HG03159 (cell line): ENCODE results near the gene RBL2.

Source experiments
- ATAC-seq: cut with Tn5 transposase; IDR thresholded peaks from one replicate; pipeline ENCODE4 v1.9.1; 2021; ENCODE audit warnings: mild to moderate bottlenecking, moderate library complexity; ENCODE audit not compliant: unreplicated experiment

Gene RBL2

DNA sequence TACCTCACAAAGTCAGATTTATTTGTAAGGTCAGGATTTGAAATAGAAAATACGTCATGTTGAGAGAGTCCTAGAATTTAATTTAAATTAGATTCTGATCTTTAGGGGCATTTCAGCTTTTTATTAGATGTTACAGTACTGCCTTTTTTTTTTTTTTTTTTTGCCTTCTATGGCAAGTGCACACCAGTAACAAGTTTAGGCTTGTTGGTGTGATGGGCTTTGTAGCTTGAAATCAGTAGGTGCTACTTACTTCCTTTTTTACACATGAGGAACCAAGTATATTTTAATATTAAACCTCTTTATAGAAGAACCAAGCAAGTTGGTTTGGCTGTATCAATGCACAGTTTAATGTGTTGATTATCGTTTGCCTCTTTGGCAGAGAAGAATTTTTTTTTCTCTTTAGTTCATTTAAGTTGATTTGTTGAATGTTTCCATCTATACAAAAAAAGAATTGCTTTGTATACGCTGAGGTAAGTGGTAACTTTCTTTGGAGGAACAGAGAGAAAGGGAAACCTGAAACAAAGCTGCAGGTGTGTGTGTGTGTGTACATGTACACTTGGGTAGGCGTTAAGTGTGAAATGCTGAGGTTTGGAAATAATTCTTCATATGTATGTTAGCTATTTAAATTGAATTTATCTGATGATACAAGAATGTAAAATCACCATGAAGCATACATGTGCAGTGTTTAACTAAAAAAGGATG is 15.7 kb downstream of the RBL2 start:
- ATAC-seq, result no peak

DNA sequence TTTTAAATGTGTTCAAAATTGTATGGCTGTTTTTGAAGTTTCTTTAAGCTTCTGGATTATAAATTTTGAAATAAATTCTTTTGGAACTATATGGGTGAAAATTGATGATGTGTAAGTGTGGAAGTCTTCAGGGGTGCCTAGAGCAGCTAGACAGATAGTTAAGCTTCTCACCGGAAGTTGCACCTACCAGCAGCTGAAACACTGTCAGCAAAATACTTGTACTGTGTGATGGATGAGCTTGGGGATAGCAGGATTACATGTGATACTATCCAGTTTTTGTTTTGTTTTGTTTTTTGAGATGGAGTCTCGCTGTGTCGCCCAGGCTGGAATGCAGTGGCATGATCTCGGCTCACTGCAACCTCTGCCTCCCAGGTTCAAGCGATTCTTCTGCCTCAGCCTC is 19.7 kb downstream of the RBL2 start:
- no peak for ATAC-seq

DNA sequence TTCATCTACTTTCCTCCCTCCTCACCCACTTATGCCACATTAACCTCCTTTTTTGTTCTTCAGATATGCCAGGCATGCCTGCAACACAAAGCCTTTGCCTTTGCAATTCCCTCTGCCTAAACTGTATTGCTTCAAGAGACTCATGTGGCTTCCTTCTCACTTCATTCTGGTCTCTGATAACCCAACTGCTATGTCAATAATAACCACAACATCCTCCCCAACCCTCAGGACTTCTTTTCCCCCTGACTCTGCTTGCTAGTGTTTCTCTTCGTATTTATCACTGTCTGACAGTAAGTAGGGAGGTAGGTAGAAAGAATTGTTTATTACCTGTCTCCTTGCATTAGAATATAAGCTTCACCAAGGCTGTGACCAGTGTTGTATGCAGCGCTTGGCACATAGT is 22.4 kb downstream of the RBL2 start:
- no peak for ATAC-seq

DNA sequence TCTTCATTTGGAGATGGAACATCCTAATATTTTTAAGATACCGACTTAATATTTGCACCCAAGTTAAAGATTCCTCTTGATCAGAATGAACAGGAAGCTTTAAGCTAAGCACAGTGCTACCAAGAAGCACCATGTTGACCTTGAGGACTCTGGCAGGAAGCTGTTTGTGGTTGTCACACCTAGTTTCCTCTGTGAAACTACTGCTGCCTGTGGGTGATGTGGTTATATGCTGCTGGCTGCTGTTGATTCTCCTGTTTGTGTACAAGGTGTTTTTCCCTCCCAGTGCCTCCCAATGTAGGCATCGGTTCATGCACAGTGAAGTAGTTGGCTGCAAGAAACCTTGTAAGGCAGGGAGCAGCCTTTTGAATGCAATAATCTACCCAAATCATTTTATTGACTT is 23.4 kb downstream of the RBL2 start:
- ATAC-seq, result peak; percentile 100

DNA sequence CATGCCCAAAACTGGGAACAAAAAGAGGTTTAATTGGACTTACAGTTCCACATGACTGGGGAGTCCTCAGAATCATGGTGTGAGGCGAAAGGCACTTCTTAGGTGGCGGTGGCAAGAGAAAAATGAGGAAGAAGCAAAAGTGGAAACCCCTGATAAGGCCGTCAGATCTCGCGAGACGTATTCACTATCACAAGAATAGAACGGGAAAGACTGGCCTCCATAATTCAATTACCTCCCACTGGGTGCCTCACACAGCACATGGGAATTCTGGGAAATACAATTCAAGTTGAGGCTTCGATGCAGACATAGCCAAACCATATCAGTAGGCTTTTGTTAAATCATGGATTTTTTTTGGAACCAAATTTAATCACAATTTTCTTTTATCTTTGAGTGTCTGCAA is 24.4 kb downstream of the RBL2 start:
- no peak for ATAC-seq

DNA sequence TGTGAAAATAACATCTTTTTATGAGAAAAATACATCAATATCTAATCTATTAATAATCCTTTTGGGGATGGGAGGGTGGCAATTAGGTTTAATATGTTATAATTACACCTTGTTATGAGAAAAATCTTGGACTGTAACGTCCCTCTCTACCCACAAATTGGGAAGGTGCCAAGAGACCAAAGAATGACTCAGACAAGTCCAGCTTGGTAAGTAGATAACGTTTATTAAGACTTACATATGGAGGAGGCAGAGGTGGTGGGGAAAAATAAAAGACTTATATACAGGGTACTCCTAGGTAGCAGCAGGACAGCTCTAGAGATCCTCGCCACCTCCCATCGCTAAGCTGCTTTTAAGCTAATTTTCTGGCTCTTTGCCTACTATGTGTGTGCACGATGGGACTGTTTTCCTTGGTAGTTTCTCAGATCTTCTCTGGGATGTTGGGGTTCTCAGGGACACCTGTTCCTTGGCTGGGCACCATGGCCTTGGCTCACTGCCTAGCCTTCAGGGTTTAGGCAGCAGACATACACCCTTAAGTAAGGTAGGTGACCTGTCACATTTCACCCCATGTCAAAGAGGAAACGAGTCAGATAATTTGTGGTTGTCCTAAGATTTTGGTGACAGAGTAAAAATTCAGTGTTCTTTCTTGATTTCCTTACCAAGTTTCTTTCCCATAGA is 31.5 kb downstream of the RBL2 start:
- no peak for ATAC-seq

DNA sequence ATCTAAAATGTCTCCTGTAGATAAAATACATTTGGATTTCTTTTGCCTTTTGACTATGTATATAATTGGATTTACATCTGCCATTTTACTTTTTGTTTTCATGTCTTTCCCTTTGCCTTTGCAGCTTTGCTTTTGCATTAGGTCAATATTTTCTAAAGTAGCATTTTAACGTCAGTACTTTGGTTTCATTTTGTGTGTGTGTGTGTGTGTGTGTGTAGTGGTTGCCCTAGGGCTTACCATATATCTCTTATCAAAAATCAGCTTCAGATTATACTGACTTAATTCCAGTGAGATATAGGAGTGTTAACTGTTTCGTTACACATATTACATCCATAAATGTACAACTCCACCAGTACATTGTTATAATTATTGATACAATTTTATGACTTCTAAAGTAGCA is 42.6 kb downstream of the RBL2 start:
- no peak for ATAC-seq

DNA sequence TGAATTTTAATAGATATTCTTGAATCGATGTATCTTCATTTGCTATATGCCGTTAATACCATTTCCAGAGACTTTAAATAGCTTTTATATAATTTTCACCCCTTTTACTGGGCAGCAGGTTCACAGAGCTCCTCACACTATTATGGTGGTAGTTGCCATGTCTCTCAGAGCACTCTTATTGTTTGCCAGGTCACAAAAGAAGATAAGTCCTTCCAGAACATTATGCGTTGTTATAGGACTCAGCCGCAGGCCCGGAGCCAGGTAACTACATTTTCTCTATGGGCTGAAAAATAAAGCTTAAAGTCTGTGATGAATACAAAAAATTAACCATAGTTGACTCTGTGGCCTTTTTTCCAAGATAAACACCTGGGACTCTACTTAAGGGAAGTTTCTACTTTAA is 44.7 kb downstream of the RBL2 start:
- ATAC-seq, result no peak

DNA sequence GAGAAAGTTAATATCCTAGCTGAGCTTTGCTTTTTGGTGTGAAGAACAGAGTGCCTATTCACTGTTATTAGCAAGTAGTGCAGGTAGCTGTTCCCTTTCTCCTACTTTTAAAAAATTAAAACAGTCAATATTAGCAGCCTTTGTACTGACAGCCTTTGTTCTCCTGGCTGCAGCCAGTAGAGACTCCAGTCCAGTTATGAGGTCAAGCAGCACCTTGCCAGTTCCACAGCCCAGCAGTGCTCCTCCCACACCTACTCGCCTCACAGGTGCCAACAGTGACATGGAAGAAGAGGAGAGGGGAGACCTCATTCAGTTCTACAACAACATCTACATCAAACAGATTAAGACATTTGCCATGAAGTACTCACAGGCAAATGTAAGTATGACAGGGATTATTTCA is 46.1 kb downstream of the RBL2 start:
- ATAC-seq, result no peak

DNA sequence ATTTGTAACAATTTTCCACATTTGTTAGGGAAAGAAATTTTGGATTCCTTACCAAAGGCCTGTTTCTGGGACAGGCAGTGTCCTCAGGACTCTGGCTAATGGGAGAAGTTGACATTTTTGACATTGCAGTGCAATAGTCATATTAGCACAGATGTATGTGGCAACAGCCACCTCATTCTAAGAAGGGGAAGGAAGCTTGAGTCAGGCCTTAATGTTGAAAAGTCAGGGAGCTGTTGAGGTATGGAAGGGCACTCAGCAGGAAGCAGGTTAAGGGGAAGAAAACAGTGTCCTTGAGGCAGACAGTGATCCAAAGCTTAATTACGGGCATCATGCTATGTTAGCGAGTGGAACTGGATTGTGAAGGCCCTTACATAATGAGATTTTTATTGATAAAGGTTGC is 47.9 kb downstream of the RBL2 start:
- ATAC-seq, result no peak

DNA sequence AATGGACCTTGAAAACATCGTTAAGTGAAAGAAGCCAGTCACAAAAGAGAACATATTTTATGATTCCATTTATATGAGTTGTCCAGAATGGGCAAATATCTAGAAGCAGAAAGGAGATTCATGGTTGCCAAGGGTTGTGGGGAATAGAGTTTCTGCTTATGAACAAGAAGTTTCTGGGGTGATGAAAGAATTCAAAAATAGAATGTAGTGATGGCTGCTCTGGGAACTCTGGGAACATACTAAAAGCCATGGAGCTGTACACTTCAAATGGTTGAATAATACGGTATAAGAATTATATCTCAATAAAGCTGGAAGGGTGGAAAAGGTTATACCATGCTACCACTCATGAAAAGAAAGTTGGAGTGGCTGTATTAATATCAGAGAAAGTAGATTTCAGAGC is 50.3 kb downstream of the RBL2 start:
- no peak for ATAC-seq

DNA sequence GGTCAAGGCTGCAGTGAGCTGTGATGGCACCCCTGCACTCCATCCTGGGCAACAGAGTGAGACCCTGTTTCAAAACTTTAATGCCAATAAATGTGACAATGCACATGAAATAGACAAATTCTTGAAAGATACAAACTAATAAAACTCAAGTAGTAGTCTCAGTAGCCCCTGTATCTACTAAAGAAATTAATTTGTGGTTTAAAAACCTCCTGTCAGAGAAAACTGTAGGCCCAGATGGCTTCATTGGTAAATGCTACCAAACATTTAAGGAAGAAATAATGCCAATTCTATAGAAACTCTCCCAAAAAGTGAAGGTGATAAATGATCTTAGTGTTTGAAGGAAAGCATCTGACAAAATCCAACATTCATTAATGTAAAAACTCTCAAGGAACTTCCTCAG is 52.0 kb downstream of the RBL2 start:
- ATAC-seq, result no peak

DNA sequence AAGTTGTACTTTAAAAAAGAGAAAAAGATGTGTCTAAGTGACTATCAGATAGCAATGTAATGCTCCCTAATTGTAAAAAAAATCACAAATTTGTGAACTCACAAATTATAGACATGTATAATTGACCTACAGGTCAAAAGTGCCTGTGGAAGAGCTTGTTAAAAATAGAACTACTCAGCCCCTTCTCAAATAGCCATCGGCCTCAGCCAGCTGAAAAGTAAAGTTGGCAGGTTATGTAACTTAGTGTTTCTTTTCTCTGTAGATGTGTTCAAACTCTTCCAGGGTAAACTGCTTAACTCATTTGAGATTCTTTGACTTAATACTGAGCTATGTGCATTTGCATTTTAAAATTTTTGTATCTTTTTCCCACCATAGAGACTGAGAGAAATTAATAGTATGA is 55.5 kb downstream of the RBL2 start:
- no peak for ATAC-seq

DNA sequence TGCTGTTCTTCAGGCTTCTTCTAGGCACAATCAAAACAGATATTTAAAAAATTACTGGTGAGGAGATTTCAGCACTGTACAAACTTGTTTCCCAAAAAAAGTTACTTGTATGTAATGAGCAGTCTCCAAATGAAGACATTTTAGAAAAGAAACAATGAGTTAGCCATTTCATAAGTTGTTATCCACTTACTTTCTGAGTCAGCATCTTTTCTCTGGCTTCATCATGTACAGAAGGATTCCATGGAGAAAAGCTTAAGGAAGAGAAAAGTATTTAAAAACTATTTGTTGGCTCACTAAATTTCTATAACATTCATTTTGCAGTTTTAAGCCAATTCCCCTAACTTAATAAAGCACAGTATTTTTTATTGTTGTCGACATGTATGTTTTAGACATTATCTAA is 58.2 kb downstream of the RBL2 start:
- ATAC-seq, result no peak

DNA sequence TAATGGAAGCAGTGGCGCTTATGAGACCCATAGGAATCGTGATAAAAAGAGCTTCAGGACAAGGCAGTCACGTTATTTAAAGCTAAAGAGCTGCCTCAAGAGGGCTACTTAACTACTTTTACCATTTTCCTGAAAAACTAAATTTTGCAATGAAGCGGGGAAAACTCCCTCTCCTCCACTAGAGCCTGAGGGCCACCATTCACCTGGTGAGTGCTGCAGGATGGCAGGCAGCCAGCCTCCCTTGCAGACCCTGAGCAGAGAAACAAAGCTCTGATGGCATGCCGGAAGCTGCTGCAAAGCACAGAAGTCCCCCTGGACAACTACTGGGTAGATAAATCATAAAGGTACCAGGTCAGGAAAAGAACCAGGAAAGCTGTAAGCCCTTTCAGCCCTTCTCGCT is 60.4 kb downstream of the RBL2 start:
- no peak for ATAC-seq

DNA sequence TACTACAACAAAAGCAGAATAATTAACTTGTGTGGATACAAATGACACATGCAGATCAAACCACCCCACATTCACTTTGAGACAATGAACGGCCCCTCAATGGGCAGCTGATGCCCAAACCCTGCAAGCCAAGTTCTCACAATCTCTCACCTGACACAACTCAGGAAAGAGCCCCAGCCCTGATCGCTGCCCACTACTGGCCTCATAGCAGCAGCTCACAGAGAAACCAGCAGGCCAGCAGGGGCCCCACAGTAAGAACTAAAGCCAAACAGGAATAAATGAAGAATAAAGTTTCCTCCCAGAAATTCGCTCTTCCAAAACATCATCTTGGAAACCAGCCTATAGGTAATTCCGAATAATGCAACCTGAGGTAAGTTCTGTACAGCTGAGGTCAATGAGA is 61.1 kb downstream of the RBL2 start:
- no peak for ATAC-seq

DNA sequence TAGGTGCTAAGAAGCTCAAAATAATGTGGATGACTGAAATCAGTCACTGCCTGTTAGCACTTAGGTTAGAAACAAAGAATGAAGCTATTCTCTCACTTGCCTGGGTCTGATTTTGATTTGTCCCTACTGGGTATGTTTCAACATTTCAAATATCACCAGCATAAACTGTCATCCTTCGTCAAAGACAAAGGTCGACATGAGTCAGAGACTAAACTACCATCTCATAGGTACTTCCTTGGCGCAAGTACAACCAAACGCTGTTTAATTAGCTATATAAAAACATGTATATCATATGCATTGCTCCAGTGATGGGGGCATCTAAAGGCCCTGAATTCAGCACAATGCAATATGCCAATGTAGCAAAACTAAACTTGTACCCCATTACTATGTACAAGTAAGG is 64.7 kb downstream of the RBL2 start:
- no peak for ATAC-seq

DNA sequence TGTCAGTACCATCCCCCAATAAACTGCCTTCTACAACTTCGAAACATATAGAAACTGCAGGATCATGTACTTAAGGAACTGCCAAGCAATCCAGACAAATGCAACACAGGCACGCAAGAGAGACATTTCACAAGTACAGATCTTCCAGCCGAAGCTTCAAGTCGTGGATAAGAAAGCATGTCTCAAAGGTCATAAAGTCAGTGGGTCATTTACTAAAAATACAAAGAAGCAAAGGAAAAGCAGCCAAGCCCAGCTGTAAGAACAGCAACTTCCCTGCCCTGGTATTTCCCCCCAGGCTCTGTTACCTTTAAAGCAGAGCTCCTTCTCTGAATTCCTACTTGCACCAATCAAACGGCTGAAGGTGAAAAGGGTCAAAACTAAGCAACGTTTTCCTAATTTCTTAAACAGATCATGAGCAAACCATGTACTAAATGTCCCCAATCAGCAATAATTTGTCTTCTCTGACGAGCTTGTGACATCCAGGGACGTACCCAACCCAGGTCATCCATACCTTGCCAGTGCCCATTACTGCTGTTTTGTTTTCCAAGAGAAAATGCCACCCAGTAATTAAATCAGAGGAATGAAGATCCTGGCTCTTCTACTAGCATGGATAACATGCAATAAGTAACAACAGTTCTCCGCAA is 67.1 kb downstream of the RBL2 start:
- ATAC-seq, result no peak

DNA sequence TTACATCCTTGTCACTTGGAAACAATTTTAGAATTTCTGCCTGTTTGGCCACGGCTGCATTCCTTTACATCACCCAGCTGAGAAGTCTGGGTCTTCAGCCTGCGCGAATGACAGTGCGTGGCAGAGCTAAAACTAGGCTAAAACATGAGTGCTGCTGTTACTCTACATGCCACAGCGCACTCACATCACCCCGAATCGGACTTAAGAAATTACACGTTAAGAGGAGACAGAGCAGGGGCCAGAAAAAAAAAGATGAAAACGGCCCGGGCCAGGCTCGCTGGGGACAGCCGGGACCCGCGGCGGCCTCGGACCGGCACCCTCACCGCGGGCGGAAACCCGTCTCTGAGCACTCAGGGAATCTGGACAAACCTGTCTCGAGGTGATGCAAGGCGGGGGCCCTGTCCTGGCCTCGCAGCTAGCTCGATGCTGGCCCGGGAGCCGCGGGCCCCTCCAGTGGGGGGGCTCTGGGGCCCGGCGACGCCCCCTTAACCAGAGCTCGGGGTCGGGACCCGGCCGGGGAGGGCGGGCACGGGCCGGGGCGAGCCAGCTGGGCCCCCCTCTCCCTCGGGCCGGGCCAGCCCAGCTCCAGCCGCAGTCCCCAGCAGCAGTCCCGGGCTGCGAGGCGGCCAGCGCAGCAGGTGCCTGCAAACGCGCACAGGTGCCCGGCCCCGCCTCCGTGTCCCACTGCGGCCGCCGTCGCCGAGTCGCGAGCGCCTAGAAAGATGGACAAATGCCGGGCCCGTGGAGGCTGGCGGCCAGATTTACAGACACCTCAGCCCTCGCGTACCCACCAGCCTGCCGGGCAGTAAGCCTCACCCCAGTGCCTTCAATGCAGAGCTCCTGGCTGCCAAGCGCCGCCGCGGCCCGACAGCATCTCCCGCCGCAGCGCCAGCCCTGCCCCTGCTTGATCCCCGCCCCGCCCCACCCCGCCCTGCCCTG is 68.3 kb downstream of the RBL2 start, which contains the start of gene AKTIP:
Gene AKTIP, minus strand, starts transcription at position 879 of the 939 bp plus-strand sequence. CDS start 2,950 bp downstream, outside the sequence.
- peak; percentile 33 for ATAC-seq

DNA sequence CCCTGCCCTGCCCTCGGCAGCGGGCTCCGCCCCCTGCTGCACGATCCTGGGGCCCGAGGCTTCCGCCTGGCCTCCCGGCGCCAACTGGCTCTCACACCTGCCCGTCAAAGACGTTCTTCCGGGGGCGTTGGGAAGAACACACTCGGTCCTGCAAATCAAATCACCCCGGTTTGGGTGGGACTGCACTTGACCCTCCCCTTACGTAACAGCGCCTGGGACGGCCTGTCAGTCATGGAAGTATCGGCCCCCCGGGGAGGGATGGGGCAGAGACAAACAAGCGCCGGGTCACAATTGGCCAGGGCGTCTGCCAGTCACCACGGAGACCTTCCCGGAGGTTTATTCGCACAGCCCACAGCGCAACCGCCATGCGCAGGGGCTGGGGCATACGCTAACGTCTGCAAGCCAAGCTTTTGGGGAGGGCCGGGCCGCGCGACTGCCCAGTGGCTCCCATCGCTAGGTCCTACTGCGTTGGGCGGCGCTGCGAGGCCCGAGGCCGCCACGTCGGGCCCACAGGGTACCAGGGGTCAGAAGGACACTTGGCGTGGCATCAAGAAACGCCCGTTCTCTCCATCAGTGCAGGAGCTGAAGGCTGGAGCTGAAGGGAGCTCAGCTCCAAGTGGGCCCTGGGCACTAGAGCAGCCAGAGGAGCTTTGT is 69.1 kb downstream of the RBL2 start:
- peak; percentile 96 for ATAC-seq
